GM12873 (cell line): Measurements from ENCODE around the gene CALN1.

Source experiments
- TF ChIP-seq, protein P1 (sequence below): IDR thresholded peaks from 2 replicates; pipeline ENCODE4 v1.5.1; 2012; ENCODE audit warnings: low read depth, mild to moderate bottlenecking, moderate library complexity, low read length, control low read depth; ENCODE audit not compliant: insufficient read depth; ENCODE audit errors: missing control alignments

Gene CALN1

GRCh38 chr7:72254455-72254854, 157.7 kb downstream of the CALN1 start:
- TF ChIP-seq, protein P1, sequence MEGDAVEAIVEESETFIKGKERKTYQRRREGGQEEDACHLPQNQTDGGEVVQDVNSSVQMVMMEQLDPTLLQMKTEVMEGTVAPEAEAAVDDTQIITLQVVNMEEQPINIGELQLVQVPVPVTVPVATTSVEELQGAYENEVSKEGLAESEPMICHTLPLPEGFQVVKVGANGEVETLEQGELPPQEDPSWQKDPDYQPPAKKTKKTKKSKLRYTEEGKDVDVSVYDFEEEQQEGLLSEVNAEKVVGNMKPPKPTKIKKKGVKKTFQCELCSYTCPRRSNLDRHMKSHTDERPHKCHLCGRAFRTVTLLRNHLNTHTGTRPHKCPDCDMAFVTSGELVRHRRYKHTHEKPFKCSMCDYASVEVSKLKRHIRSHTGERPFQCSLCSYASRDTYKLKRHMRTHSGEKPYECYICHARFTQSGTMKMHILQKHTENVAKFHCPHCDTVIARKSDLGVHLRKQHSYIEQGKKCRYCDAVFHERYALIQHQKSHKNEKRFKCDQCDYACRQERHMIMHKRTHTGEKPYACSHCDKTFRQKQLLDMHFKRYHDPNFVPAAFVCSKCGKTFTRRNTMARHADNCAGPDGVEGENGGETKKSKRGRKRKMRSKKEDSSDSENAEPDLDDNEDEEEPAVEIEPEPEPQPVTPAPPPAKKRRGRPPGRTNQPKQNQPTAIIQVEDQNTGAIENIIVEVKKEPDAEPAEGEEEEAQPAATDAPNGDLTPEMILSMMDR: no peak

GRCh38 chr7:72249106-72249505, 163.0 kb downstream of the CALN1 start:
- TF ChIP-seq, protein P1: no peak

GRCh38 chr7:72244826-72245398, 167.2 kb downstream of the CALN1 start:
- TF ChIP-seq, protein P1: no peak

GRCh38 chr7:72243329-72243728, 168.8 kb downstream of the CALN1 start:
- TF ChIP-seq, protein P1: no peak

DNA sequence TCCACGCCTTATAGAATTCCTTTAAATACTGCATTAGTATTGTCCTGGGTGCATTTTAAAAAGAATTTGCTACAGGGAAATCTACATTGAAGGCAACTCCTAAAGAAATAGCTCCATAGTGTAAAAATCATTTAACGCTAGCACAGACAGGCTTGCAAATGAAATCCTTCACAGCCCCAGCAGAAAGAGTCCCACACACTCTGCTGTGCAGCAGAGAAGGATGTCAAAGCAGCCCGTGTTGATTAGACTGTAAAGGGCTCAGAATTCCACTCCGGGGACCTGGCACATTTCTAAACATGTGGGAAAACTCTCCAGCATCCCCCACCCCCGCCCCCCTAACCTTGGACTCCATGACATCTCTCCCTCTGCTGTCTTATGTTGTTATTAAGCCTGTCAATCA, 176.8 kb downstream of the CALN1 start:
- TF ChIP-seq, protein P1: no peak

GRCh38 chr7:72234086-72234485, 178.1 kb downstream of the CALN1 start:
- TF ChIP-seq, protein P1: no peak

GRCh38 chr7:72230281-72230680, 181.9 kb downstream of the CALN1 start:
- TF ChIP-seq, protein P1: no peak
